CD4-positive, alpha-beta T cell treated with Interferon gamma for 1 hour (primary cell): ENCODE results near the gene IL1F10.
A peak's percentile ranks its signal among the peaks of the same experiment; 100 is the strongest.
"Not testable (repeated sequence)": the region's sequence is repeated elsewhere in the genome, so short reads cannot be mapped to it uniquely, and the experiment has no call there.

Source experiments
- DNase-seq: peaks from one replicate; pipeline ENCODE4 v3.0.0-alpha.2; 2020

The IL1F10 gene

DNA sequence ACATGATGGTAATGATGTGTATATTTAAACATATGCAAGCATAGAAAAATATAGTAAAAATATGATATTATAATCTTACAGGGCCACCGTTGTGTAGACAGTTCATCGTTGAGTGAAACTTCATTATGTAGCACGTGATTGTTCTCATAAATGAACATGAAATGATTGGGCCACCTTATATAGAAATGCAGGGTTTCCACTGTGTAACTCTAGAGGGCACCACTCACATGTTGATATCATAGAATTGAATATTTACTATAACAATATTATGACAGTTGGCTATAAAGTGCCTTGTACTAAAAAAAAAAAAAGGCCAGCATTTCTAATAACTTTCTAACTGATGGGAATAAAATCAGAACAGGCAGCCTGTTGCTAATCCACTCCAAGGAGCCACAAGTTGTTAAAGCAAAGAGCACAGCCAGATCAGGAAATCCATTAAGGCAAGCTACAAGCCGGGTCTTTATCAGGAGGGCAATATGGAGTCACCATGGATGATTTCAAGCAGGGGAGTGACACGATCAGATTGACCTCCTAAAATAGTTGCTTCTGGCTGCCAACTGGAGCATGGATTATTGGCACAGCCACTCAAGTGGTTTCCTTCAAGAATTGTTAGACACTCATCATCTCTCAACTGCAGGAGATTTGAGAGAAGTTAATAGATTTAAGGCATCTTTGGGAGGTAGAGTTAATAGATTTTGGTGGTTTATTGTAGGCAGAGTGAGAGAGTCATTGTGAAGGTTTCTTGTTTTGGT, 16.7 kb downstream of the IL1F10 start:
- DNase-seq = no peak

DNA sequence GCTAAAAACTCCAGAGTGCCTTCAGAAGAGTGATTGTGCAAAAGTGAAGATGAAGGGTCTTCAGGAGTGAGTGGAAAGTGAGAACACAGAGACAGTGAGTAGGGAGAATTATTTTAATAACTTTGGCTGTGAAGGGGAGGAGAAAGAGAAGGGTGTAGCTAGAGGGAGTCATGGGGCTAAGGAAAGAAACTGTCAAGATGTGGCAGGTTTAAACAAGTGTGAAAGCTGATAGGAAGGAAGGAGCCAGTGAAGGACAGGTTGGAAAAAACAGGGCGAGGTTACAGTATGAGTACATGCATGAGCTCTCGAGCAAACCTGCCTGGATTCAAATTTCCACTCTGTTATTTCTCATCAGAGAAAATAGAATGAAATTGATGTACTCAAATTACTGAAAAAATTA, 17.8 kb downstream of the IL1F10 start:
- no peak for DNase-seq

DNA sequence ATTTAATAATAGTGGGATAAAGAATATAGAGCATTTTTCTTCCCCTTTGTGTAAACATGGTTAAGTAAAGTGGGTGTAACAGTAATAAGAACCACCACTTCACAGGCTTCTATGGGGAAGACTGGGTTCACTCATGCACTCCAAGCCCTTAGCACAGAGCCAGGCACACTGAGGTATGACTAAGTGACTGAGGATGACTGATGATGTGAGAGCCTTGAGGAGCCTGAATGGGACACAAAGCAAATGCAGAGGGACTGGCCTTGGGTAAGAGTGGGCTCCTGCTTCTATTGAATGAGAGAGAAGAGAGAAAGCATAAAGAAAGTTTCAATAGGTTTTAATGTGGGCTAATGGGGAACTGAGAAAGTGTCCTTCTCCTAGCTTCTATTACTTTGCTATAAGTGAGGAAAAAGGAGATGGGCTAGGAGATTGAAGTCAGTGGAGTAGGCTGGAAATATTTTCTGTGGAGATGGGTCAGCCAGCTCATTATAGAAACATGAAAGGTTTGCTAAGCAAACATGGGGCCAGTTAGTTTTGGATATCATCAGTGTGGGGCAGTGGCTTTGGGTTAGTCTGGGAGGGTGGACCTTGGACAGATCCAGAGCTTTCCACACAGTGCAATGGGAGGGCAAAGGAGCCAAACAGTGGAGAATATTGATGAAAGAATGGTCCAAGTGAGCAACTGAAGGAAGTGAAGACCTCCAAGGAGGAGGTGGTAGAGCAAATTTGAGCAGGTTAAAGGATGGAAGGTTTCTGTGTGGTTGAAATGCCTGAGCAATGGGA, 20.6 kb downstream of the IL1F10 start:
- DNase-seq = no peak

DNA sequence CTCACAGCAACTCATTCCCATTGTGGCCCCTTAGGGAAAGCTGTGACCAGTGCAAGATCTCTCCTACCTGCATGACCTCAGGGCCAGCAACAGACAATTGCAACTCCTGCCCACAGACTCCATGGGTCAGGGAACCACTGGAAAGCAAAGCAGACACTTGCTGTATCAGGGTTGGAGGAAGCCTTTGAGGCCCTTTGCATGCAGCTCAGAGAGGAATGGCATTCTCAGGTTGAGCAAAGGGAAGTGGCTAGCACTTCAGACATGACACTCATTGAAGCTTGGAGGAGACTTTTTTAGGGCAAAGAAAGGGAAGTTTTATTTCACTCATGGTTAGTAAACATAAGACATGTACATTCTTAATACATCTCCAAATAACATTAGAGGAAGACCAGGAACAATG, 22.1 kb downstream of the IL1F10 start:
- no peak for DNase-seq

DNA sequence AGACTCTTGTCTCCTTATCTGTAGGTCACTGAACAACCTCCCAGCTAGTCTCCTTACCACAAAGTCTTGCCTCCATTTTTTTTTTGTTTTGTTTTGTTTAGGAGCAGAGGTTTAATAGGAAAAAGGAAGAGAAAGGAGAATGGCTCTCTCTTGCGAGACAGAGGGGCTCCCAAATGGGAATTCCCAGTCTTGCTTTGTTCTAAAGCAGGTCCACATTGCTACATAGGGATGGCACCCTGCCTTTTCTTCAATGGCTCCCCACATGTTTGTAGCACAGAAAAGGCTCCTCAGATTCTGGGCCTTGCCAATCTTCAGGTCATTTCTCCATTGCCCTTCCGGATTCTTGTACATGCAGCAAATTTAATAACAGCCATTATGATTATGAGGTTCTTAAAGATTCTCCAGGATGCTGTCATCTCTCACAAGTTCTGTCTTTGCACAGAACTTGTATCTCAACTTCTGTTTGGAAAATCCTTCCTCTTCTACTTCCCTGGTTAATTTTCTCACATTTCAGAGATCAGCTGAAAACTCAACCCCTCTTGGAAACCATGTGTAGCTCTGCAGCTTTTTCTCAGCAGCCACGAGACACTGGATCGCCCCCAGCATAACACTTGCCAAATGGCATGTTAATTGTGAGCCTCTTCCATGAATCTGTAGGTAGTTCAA, 23.6 kb downstream of the IL1F10 start:
- DNase-seq = no peak

DNA sequence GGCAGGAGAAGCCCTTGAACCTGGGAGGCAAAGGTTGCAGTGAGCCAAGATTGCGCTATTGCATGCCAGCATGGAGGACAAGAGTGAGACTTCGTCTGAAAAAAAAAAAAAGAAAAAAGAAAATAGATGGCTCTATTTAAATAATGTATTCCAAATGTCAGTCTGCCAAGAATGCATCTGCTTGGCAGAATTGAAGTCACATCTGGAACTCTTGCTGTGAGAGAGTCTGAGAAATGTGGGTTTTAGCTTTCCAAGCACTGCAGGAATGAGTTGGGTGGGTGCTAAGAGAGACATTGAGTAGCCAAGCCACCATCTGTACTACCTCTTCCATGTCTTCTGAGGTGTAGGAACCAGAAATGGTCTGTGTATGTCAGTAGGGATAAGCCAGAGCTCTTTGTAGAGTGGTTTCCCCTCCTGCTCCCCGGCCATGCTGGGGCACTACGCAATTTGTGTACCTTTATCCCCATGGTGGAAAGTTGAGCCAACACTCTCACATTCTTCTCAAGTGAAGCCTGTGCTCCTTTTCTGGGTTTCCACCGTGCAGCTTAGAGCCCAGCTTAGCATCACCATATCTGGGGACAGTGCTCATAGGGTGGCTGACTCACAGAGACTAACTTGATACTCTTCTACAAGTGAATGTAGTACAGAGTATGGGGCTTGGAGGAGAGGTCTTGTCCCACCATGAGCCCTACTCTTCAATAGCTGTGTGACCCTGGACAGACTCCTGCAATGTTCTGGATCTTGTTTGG, 25.3 kb downstream of the IL1F10 start:
- DNase-seq = no peak

DNA sequence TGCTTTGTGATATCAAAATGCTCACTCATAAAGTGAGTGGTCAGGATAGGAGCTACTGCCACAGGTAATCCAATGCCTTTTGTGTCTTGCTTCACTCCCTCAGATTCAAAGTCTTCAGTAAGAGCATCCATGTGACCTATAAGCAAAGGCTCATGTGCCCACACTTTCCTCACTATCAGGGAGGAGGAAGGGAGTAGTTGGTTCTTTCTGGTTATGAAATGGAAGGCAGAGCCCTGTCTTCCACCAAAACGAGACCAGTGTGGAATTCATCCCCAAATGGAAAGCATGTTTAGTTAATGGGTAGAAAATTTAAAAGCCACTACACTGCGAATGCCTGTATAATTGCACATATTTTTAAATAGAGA, 25.8 kb downstream of the IL1F10 start:
- no peak for DNase-seq

DNA sequence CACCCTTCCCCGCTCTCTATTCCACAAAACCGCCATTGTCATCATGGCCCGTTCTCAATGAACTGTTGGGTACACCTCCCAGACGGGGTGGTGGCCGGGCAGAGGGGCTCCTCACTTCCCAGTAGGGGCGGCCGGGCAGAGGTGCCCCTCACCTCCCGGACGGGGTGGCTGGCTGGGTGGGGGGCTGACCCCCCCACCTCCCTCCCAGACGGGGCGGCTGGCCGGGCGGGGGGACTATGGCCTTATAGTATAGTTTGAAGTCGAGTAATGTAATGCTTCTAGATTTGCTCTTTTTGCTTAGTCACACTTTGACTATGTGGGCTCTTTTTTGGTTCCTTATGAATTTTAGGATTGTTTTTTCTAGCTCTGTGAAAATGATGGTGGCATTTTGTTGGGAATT, 28.5 kb downstream of the IL1F10 start:
- DNase-seq = not testable (repeated sequence)

DNA sequence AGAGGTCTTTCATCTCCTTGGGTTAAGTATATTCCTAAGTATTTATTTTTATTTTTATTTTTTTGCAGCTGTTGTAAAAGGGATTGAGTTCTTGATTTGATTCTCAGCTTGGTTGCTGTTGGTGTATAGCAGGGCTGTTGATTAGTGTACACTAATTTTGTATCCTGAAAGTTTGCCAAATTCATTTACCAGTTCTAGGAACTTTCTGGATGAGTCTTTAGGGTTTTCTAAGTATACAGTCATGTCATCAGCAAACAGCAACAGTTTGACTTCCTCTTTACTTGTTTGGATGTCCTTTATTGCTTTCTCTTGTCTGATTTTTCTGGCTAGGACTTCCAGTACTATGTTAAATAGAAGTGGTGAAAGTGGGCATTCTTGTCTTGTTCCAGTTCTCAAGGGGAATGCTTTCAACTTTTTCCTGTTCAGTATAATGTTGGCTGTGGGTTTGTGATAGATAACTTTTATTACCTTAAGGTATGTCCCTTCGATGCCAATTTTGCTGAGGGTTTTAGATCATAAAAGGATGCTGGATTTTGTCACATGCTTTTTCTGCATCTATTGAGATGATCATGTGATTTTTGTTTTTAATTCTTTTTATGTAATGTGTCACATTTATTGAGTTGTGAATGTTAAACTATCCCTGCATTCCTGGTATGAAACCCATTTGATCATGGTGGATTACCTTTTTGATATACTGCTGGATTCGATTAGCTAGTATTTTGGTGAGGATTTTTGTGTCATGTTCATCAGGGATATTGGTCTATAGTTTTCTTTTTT, 29.3 kb downstream of the IL1F10 start:
- not testable (repeated sequence) for DNase-seq

DNA sequence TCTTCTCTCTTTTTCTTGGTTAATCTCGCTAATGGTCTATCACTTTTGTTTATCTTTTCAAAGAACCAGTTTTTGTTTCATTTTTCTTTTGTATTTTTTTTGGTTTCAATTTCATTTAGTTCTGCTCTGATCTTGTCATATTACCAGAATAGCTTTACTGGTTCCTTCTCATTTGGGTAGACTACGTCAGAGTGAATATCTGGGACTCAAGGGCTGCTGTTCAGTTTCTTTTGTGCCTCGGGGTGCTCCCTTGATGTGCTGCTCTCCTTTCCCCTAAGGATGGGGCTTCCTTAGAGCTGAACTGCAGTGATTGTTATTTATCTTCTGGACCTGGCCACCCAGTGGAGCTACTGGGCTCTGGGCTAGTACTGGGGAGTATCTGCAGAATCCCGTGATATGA, 30.3 kb downstream of the IL1F10 start:
- DNase-seq = no peak

DNA sequence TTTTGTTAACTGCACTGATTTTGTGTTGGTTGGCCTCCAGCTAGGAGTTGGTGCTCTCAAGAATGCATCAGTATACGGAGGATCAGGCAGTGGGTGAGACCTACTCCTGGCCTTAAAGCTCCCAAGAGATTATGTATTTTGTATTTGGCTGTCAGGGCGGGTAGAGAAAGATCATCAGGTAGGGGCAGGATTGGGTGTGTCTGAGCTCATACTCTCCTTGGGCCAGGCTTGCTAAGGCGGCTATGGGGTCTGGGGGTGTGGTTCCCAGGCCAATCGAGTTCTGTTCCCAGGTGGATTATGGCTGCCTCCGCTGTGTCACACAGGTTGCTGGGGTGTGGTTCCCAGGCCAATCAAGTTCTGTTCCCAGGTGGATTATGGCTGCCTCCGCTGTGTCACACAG, 30.8 kb downstream of the IL1F10 start:
- no peak for DNase-seq

DNA sequence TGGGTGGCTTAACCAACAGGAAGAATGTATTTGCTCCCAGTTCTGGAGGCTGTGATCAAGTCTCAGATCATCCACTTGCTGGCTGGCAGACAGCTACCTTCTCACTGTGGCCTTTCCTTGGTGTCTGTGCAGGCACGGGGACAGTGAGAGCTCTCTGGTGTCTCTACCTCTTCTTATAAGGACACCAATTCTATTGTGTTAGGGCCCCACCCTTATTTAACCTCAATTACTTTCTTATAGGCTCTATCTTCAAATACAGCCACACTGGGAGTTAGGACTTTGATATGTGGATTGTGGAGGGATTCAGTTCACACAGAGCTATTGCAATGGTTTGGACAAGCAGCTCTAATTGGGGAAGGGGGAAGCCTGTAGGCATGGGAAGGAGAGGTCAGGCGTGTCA, 34.4 kb downstream of the IL1F10 start:
- DNase-seq = no peak

DNA sequence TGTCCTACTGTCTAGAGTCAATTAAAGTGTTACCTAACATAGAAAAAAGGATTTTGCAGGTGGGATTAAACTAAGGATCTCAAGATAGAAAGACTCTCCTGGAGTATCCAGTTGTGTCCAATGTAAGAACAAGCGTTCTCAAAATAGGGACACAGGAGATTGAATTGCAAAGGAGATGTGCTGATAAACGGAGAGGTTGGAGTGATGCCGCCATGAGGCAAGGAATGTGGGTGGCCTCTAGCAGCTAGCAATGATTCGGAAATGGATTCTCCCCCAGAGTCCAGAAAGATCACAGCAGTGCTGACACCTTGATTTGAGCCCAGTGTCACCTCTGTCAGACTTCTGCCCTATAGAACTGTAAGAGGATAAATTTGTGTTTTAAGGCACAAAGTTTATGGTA, 35.5 kb downstream of the IL1F10 start:
- DNase-seq = no peak

DNA sequence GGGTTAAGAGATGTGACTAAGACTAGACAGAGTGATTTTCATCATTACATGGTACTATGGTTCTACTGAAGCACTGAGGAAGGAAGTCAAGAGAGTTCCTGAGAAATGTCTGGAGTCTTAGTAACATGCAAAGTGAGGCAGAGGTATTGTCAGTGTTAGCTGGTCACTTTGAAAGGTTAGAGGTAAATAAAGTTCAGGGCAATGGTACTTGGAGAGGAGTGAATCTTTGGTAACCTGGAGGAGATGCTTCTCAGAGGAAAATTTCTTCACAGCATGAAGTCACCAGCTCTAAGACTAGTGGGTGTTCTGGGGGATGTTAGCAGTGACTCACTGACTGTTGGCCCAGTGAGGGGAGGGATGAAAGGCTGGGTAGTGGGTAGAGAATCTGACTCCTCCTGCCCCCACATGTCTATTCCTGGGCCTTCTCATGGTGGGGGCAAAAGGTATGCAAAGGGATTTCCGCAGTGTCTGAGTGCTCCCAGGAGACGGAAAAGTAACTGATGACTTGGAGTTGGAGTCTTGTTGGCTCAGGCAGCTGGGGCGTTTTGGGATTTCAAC, 36.4 kb downstream of the IL1F10 start:
- DNase-seq = no peak

DNA sequence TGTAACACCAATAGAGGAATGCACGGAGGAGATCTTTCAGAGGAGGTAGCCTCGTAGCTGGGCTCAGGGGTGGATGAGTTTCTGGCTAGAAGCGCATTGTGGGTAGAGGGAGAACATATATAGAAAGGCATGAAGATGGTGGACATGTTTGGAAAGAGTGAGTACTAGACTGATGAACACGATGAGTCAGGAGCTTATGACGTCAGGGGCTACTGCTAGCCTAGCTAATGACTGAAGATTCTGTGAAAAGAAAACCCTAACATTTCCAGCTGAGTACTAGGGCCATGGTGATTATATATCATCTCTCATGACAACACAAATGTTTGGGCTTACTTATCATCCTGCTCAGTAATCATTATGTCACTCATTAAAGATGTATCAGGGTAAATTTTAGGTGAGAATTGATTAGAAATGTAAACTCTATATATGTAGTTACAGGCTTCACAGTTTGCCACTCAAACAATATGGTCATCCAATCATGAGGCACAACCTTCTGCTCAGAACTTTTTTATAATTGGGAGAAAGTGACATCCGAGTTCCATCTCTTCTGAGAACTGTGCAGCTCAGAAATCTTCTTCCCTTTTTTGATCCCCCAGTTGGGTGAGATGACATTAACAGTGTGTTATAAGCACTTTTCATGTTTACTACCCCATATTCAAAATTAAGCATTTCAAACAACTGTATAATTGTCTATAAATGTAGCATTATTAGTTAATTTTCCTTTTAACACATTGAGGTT, 37.4 kb downstream of the IL1F10 start:
- no peak for DNase-seq

DNA sequence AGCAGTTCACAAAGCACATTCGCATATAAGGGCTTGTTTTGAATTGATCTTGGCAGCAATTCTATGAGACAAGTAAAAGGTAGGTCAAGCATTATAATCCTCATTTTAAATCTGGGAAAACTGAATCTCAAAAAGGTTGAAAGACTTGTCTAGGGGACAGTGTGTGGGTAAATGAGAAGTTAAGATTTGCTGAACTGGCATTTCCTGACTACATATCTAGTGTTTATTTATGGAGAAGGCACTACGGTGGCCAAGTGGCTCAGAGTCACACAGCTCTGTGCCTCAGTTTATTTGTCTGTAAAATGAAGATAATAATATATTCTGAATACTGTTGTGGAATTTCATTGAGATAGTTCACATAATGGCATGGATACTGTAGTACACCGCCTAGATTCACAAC, 43.4 kb downstream of the IL1F10 start:
- DNase-seq = no peak

DNA sequence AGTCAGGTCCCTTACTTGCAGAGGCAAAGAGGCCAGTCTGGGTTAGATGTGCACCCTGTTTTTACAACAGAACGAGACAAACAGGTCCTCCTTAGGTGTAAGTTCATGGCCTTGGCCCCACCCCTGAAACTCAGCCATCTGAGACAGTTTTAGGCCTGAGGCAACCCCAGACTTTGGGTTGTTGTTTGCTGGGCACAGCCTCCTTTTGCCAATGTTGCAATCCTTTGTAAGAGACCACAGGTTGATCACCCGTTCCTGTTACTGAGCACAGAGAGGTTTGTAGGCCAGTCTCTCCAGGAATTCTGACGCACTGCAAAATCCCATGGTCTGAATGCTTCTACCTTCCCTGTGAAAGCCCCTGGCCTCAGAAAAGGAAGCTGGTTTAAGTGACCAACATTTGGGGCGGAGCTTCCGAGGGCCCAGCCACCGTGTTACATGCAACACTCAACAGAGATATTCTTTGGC, 44.1 kb downstream of the IL1F10 start:
- DNase-seq = peak; percentile 60

DNA sequence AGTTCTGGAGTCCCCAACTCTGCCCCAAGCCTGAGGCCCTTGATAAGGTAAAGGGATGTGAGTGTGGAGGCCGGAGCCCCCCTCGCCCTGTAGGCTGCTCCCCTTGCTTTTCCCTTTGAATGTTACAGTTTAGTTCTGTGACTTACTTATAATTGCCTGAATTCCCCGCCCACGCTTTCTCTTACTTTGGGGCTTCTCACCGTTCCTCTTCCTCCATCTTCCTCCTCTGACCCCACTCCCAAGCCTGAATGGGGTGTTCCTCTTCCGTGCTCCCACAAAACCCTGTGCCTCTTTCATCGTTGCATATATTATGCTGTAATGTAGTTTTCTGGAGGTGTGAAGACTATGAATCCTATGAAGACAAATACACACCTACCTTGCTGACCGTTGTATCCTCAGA, 44.7 kb downstream of the IL1F10 start:
- DNase-seq = no peak

DNA sequence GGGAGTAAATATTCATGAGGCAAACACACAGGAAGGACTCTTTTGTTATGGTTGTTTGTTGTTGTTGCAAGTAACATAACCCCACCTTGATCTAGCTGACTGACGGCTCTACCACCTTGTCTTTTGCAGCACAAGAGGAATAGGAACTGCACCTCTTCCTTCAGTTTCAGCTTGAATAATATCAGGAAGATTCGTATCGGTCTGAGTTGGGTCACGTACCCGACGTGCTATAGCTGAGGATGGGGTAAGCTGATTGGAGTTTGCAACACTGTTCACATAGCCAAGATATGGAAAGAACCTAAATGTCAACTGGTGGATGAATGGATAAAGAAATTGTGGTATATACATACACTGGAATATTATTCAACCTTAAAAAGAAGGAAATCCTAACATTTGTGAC, 45.1 kb downstream of the IL1F10 start:
- DNase-seq = no peak

DNA sequence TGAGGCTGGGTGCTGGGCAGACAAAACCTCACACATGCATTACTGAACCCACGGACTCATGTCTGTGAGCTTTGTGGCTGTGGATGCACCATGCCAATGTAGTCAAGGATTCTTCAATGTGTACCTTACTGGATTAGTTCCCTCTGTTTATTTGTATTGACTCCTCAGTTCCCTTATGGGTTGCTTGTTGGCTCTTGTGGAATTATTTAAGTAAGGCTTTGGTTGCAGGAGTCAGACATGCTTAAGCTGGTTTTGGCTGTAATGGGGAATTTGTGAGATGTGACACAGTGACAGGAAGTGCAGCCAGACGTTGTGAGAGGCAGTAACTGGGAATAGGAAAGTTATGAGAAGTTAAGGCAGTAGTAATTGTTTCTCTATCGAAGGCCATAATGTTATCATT, 46.0 kb downstream of the IL1F10 start:
- no peak for DNase-seq

DNA sequence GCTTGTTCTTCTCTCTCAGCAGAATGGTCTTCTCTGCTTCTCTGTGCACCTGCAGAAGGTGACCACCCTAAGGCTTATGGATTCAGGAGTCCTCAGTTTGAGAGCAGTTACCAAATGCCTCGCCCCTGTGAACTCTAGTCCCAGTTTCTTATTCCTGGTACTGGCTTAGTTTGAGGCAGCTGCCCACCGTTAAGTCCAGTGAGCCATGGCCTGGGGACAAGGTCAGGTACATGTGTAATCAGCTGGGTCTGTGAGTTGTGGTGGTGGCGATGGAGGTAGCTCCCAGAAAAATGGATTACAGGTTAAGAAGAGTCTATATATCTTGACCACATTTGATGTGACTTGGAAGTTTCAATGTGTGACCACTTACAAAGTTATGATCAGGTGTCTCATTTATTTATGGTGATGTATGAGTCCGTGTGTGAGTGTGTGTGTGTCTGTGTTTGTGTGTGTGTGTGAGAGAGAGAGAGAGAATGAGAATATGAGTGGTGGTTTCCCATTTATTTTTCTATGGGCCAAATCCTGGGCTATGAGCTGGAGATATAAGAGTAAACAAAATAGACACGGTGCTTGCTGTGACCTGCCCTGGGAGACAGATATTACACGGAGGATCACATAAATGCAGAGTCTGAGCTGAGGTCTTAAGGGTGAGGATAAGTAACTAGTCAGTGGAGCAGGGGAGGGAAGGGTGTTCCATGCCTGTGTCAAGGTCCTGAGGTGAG, 46.6 kb downstream of the IL1F10 start:
- no peak for DNase-seq
